SK-N-SH treated with all-trans-retinoic acid at 6 μM for 48 hours (cell line): ENCODE data around the gene CACNA1B.

ENCODE experiments used
- ATAC-seq: fragments of 200-7000 bp; cut with Tn5 transposase; 3 replicates; pipeline ENCODE4 v1.9.1; 2020; ENCODE audit warnings: mild to moderate bottlenecking, moderate library complexity
- BACH2 ChIP-seq: fragments of 250-450 bp; sonication (Bioruptor Pico); IDR thresholded peaks from 2 replicates; pipeline ENCODE4 v1.9.0; 2021; ENCODE audit warnings: mild to moderate bottlenecking, borderline replicate concordance
- CREB5 ChIP-seq: fragments of 250-450 bp; sonication (Bioruptor Pico); IDR thresholded peaks from 2 replicates; pipeline ENCODE4 v1.5.1; 2020; ENCODE audit warnings: low read depth, mild to moderate bottlenecking, moderate library complexity
- CSRNP3 ChIP-seq: fragments of 250-450 bp; sonication (Bioruptor Pico); IDR thresholded peaks from 2 replicates; pipeline ENCODE4 v1.5.1; 2021; ENCODE audit warnings: mild to moderate bottlenecking, moderate library complexity
- ESRRG ChIP-seq: fragments of 250-450 bp; sonication (Bioruptor Pico); IDR thresholded peaks from 2 replicates; pipeline ENCODE4 v1.6.1; 2021; ENCODE audit warnings: mild to moderate bottlenecking
- GLIS3 ChIP-seq: fragments of 250-450 bp; sonication (Bioruptor Pico); IDR thresholded peaks from 2 replicates; pipeline ENCODE4 v1.5.0; 2020; ENCODE audit warnings: mild to moderate bottlenecking, moderate library complexity
- ISL1 ChIP-seq: fragments of 250-450 bp; sonication (Bioruptor Pico); IDR thresholded peaks from 2 replicates; pipeline ENCODE4 v2.1.2; 2022; ENCODE audit warnings: mild to moderate bottlenecking, moderate library complexity
- OSR1 ChIP-seq: fragments of 250-450 bp; sonication (Bioruptor Pico); IDR thresholded peaks from 2 replicates; pipeline ENCODE4 v1.8.0; 2022; ENCODE audit warnings: moderate library complexity, mild to moderate bottlenecking, inconsistent platforms
- POU6F1 ChIP-seq: fragments of 250-450 bp; sonication (Bioruptor Pico); IDR thresholded peaks from 2 replicates; pipeline ENCODE4 v1.8.0; 2021; ENCODE audit warnings: low read depth, mild to moderate bottlenecking, moderate library complexity, borderline replicate concordance
- PPARA ChIP-seq: fragments of 250-450 bp; sonication (Bioruptor Pico); IDR thresholded peaks from 2 replicates; pipeline ENCODE4 v1.5.0; 2020; ENCODE audit warnings: mild to moderate bottlenecking, borderline replicate concordance
- RARB ChIP-seq: fragments of 250-450 bp; sonication (Bioruptor Pico); IDR thresholded peaks from 2 replicates; pipeline ENCODE4 v1.8.0; 2021; ENCODE audit warnings: mild to moderate bottlenecking, moderate library complexity
- TOX ChIP-seq: fragments of 250-450 bp; sonication (Bioruptor Pico); IDR thresholded peaks from 2 replicates; pipeline ENCODE4 v1.8.0; 2021; ENCODE audit warnings: mild to moderate bottlenecking, moderate library complexity, borderline replicate concordance
- TSHZ2 ChIP-seq: fragments of 250-450 bp; sonication (Bioruptor Pico); IDR thresholded peaks from 2 replicates; pipeline ENCODE4 v1.5.0; 2020; ENCODE audit warnings: mild to moderate bottlenecking, moderate library complexity
- ZC3H10 ChIP-seq: fragments of 250-450 bp; sonication (Bioruptor Pico); IDR thresholded peaks from 2 replicates; pipeline ENCODE4 v1.5.1; 2021; ENCODE audit warnings: mild to moderate bottlenecking, moderate library complexity
- ZFP3 ChIP-seq: fragments of 250-450 bp; sonication (Bioruptor Pico); IDR thresholded peaks from 2 replicates; pipeline ENCODE4 v1.5.0; 2020; ENCODE audit warnings: mild to moderate bottlenecking, moderate library complexity
- ZFP30 ChIP-seq: fragments of 450-650 bp; formaldehyde crosslinking; IDR thresholded peaks from 2 replicates; pipeline ENCODE4 v1.5.0; 2022; ENCODE audit warnings: mild to moderate bottlenecking, moderate library complexity
- ZNF565 ChIP-seq: fragments of 450-650 bp; formaldehyde crosslinking; conservative IDR thresholded peaks from 2 replicates; pipeline ENCODE4 v1.5.0; 2020; ENCODE audit warnings: low read depth, mild to moderate bottlenecking, moderate library complexity
- ZNF70 ChIP-seq: fragments of 450-650 bp; formaldehyde crosslinking; IDR thresholded peaks from 2 replicates; pipeline ENCODE4 v1.5.0; 2020; ENCODE audit warnings: mild to moderate bottlenecking, moderate library complexity
- ZNF8 ChIP-seq: fragments of 450-650 bp; formaldehyde crosslinking; IDR thresholded peaks from 2 replicates; pipeline ENCODE4 v1.5.0; 2020; ENCODE audit warnings: mild to moderate bottlenecking, moderate library complexity
- TF ChIP-seq, protein P1 (sequence below): fragments of 250-450 bp; sonication (Bioruptor Pico); IDR thresholded peaks from 2 replicates; pipeline ENCODE4 v1.8.0; 2020; ENCODE audit warnings: mild to moderate bottlenecking, moderate library complexity, borderline replicate concordance

Gene CACNA1B

GRCh38 chr9:137988051-137988450, 110.5 kb downstream of the CACNA1B start:
- no peak for TF ChIP-seq ZNF70 (CRISPR knock-in tag)
- TF ChIP-seq ZNF8 (CRISPR knock-in tag) = no peak
- TF ChIP-seq TSHZ2 (CRISPR knock-in tag) = no peak
- no peak for TF ChIP-seq TOX (CRISPR knock-in tag)
- TF ChIP-seq POU6F1 (CRISPR knock-in tag) = no peak
- TF ChIP-seq ZFP3 (CRISPR knock-in tag) = no peak
- TF ChIP-seq GLIS3 (CRISPR knock-in tag) = no peak
- TF ChIP-seq ISL1 (CRISPR knock-in tag) = no peak
- TF ChIP-seq ZNF565 (CRISPR knock-in tag) = no peak
- TF ChIP-seq, protein P1, sequence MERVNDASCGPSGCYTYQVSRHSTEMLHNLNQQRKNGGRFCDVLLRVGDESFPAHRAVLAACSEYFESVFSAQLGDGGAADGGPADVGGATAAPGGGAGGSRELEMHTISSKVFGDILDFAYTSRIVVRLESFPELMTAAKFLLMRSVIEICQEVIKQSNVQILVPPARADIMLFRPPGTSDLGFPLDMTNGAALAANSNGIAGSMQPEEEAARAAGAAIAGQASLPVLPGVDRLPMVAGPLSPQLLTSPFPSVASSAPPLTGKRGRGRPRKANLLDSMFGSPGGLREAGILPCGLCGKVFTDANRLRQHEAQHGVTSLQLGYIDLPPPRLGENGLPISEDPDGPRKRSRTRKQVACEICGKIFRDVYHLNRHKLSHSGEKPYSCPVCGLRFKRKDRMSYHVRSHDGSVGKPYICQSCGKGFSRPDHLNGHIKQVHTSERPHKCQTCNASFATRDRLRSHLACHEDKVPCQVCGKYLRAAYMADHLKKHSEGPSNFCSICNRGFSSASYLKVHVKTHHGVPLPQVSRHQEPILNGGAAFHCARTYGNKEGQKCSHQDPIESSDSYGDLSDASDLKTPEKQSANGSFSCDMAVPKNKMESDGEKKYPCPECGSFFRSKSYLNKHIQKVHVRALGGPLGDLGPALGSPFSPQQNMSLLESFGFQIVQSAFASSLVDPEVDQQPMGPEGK (CRISPR knock-in tag) = no peak
- no peak for TF ChIP-seq ESRRG (CRISPR knock-in tag)
- no peak for TF ChIP-seq ZC3H10 (CRISPR knock-in tag)
- no peak for TF ChIP-seq PPARA (CRISPR knock-in tag)
- no peak for TF ChIP-seq CSRNP3
- TF ChIP-seq OSR1 (CRISPR knock-in tag) = no peak
- ATAC-seq = no peak

GRCh38 chr9:137988701-137989100, 111.1 kb downstream of the CACNA1B start:
- no peak for TF ChIP-seq RARB
- no peak for TF ChIP-seq ZFP3 (CRISPR knock-in tag)
- no peak for TF ChIP-seq TSHZ2 (CRISPR knock-in tag)
- TF ChIP-seq, protein P1 (CRISPR knock-in tag) = no peak
- TF ChIP-seq OSR1 (CRISPR knock-in tag) = no peak
- no peak for TF ChIP-seq ZNF8 (CRISPR knock-in tag)
- no peak for TF ChIP-seq ZC3H10 (CRISPR knock-in tag)
- TF ChIP-seq ZFP30 (CRISPR knock-in tag) = no peak
- TF ChIP-seq ESRRG (CRISPR knock-in tag) = no peak
- TF ChIP-seq PPARA (CRISPR knock-in tag) = no peak
- no peak for TF ChIP-seq CSRNP3
- no peak for TF ChIP-seq POU6F1 (CRISPR knock-in tag)
- no peak for TF ChIP-seq BACH2 (CRISPR knock-in tag)
- TF ChIP-seq CREB5 = no peak
- no peak for ATAC-seq
